OCI-LY3 (cell line): ENCODE measurements around the gene KLRK1.
"Not testable (repeated sequence)": the region's sequence is repeated elsewhere in the genome, so short reads cannot be mapped to it uniquely, and the experiment has no call there.

Experiments
- H2AFZ ChIP-seq: fragments of 200-600, 300-600 bp; shearing (Covaris generic); 2 replicates; pipeline ENCODE4 v1.6.0; 2014; ENCODE audit warnings: antibody characterized with exemption, low read depth, low read length
- H3K27ac ChIP-seq: fragments of 200-600, 300-600 bp; sonication (generic); 2 replicates; pipeline ENCODE4 v1.5.1; 2014; ENCODE audit warnings: mild to moderate bottlenecking, low read length, moderate library complexity, mixed read lengths
- H3K27me3 ChIP-seq: fragments of 200-600, 300-600 bp; sonication (generic); 2 replicates; pipeline ENCODE4 v1.6.1; 2014; ENCODE audit warnings: low read depth, low read length, mixed read lengths
- H3K36me3 ChIP-seq: fragments of 200-600, 300-600 bp; sonication (generic); replicated peaks from 2 replicates; pipeline ENCODE3; 2014; ENCODE audit warnings: low read depth, low read length, mixed read lengths
- H3K4me1 ChIP-seq: fragments of 300-600, 200-600 bp; sonication (generic); 2 replicates; pipeline ENCODE4 v1.6.1; 2014; ENCODE audit warnings: low read length, mixed read lengths
- H3K4me2 ChIP-seq: fragments of 200-600, 300-600 bp; sonication (generic); 2 replicates; pipeline ENCODE4 v1.6.1; 2014; ENCODE audit warnings: low read length, mixed read lengths
- H3K4me3 ChIP-seq: fragments of 300-600, 200-600 bp; sonication (generic); 2 replicates; pipeline ENCODE4 v1.5.1; 2014; ENCODE audit warnings: antibody characterized with exemption, mild to moderate bottlenecking, low read length, moderate library complexity
- H3K79me2 ChIP-seq: fragments of 300-600, 200-600 bp; shearing (Covaris generic); 2 replicates; pipeline ENCODE4 v1.6.1; 2014; ENCODE audit warnings: mild to moderate bottlenecking, low read length, mixed read lengths
- H3K9ac ChIP-seq: fragments of 300-600, 200-600 bp; shearing (Covaris generic); 2 replicates; pipeline ENCODE4 v1.6.0; 2014; ENCODE audit warnings: mild to moderate bottlenecking, low read length, moderate library complexity
- H3K9me3 ChIP-seq: fragments of 200-600, 300-600 bp; shearing (Covaris generic); 2 replicates; pipeline ENCODE4 v1.6.1; 2014; ENCODE audit warnings: low read length, mixed read lengths; ENCODE audit not compliant: insufficient read depth
- H4K20me1 ChIP-seq: fragments of 200-600, 300-600 bp; sonication (generic); 2 replicates; pipeline ENCODE4 v1.6.1; 2016; ENCODE audit warnings: low read length, mixed read lengths; ENCODE audit not compliant: insufficient read depth
- CTCF ChIP-seq: fragments of 200-600, 300-600 bp; sonication (generic); IDR thresholded peaks from 2 replicates; pipeline ENCODE4 v1.5.1; 2014; ENCODE audit warnings: antibody characterized with exemption, low read length, low read depth
- EZH2phosphoT487 ChIP-seq: fragments of 200-600 bp; shearing (Covaris generic); IDR thresholded peaks from 2 replicates; pipeline ENCODE4 v1.6.1; 2018; ENCODE audit warnings: antibody characterized with exemption, mixed run types, low read depth

KLRK1 gene

GRCh38 chr12:10372559-10372958, 17.3 kb downstream of the KLRK1 start:
- no peaks in the 10 kb centered on the region for H3K79me2 ChIP-seq
- TF ChIP-seq EZH2phosphoT487: no peak
- no peak for TF ChIP-seq CTCF
- H3K27ac ChIP-seq: no peak overlapping the region
- H3K4me3 ChIP-seq: no peak overlapping the region
- H4K20me1 ChIP-seq: no peaks in the 10 kb centered on the region
- H3K9me3 ChIP-seq: no peaks in the 10 kb centered on the region
- no peaks in the 10 kb centered on the region for H3K27me3 ChIP-seq
- no peaks in the 10 kb centered on the region for H3K36me3 ChIP-seq
- H3K4me2 ChIP-seq: no peak overlapping the region
- no peak overlapping the region for H3K9ac ChIP-seq
- 0 out of 2 replicates have a peak overlapping the region, but pooled peaks have one; percentile 22 for H2AFZ ChIP-seq
- H3K4me1 ChIP-seq: peaks cover 45% of the 10 kb centered on the region

- H3K36me3 ChIP-seq, H3K4me3 ChIP-seq, H3K4me2 ChIP-seq, H3K79me2 ChIP-seq, H2AFZ ChIP-seq, H3K27me3 ChIP-seq, H4K20me1 ChIP-seq, H3K9me3 ChIP-seq, H3K9ac ChIP-seq, H3K27ac ChIP-seq: not testable (repeated sequence)
- H3K4me1 ChIP-seq: peaks cover 50% of the 10 kb centered on the region
Observed at GRCh38 chr12:10371893-10372535, 17.8 kb downstream of the KLRK1 start.

GRCh38 chr12:10369557-10370415, 20.1 kb downstream of the KLRK1 start:
- H3K27me3 ChIP-seq: no peaks in the 10 kb centered on the region
- H3K9ac ChIP-seq: no peak overlapping the region
- no peak overlapping the region for H3K4me3 ChIP-seq
- no peaks in the 10 kb centered on the region for H4K20me1 ChIP-seq
- H3K9me3 ChIP-seq: no peaks in the 10 kb centered on the region
- H3K27ac ChIP-seq: no peak overlapping the region; the same call in 1 of the 2 replicates
- H3K4me2 ChIP-seq: no peak overlapping the region
- H3K79me2 ChIP-seq: no peaks in the 10 kb centered on the region
- TF ChIP-seq EZH2phosphoT487 (no peak), CTCF (no peak)
- H3K36me3 ChIP-seq: no peaks in the 10 kb centered on the region
- peaks cover 61% of the 10 kb centered on the region for H3K4me1 ChIP-seq
- no peak overlapping the region for H2AFZ ChIP-seq

- Histone ChIP-seq H3K4me1 (peaks cover 63% of the 10 kb centered on the region), H3K9ac (peak overlapping the region; percentile 39; the same call in 1 of the 2 replicates), H3K36me3 (no peaks in the 10 kb centered on the region), H3K27ac (peak overlapping the region; percentile 95), H2AFZ (peak overlapping the region; percentile 47; the same call in 1 of the 2 replicates), H3K27me3 (no peaks in the 10 kb centered on the region), H3K79me2 (no peaks in the 10 kb centered on the region), H4K20me1 (no peaks in the 10 kb centered on the region), H3K9me3 (no peaks in the 10 kb centered on the region), H3K4me2 (peak overlapping the region; percentile 57), H3K4me3 (peak overlapping the region; percentile 12; the same call in 1 of the 2 replicates)
- TF ChIP-seq CTCF: no peak
- TF ChIP-seq EZH2phosphoT487: no peak
Observed at GRCh38 chr12:10368206-10369171, 21.4 kb downstream of the KLRK1 start.

GRCh38 chr12:10367714-10368113, 22.1 kb downstream of the KLRK1 start:
- not testable (repeated sequence) for H2AFZ ChIP-seq, H3K36me3 ChIP-seq, H3K27me3 ChIP-seq, H4K20me1 ChIP-seq, H3K79me2 ChIP-seq, H3K9me3 ChIP-seq, H3K4me3 ChIP-seq
- H3K9ac ChIP-seq: peak overlapping the region; percentile 39; the same call in 1 of the 2 replicates
- peak overlapping the region; percentile 95; the same call in 1 of the 2 replicates for H3K27ac ChIP-seq
- peak overlapping the region; percentile 7; the same call in 1 of the 2 replicates for H3K4me2 ChIP-seq
- H3K4me1 ChIP-seq: peaks cover 68% of the 10 kb centered on the region
